Tibial nerve (tissue), 4 donors: Measurements from ENCODE around the gene RSBN1L. TPM values are rescaled to one million over a fixed set of nuclear protein-coding genes. Genes with fewer than 3 reads are reported as not detected.

Experiments
- DNase-seq, 2 donors: peaks; one replicate each; pipeline ENCODE4 v3.0.0-alpha.2; 2019; ENCODE audit warnings: low spot score in 2 of 2
- H3K27ac ChIP-seq, 4 donors: fragments of 200-600 bp; sonication (generic) in 3 of 4; one replicate each; pipeline ENCODE4 v1.5.1; 2017 to 2019; ENCODE audit warnings: mild to moderate bottlenecking in 1 of 4
- H3K27me3 ChIP-seq, 2 donors: fragments of 200-600 bp; sonication (generic) in 1 of 2; one replicate each; pipeline versions ENCODE4 v1.5.1 to v1.6.0; 2017 to 2019
- H3K36me3 ChIP-seq, 3 donors: fragments of 200-600 bp; sonication (generic); one replicate each; pipeline ENCODE4 v1.5.1; 2018 to 2019
- H3K4me1 ChIP-seq, 4 donors: fragments of 200-600 bp; sonication (generic) in 3 of 4; one replicate each; pipeline ENCODE4 v1.5.1; 2017 to 2019
- H3K4me3 ChIP-seq, 4 donors: fragments of 200-600 bp; sonication (generic) in 3 of 4; one replicate each; pipeline ENCODE4 v1.5.1; 2017 to 2019; ENCODE audit warnings: mild to moderate bottlenecking in 1 of 4, moderate library complexity in 1 of 4
- H3K9me3 ChIP-seq, 4 donors: fragments of 200-600 bp; sonication (generic) in 3 of 4; one replicate each; pipeline ENCODE4 v1.5.1; 2017 to 2019
- CTCF ChIP-seq, 5 experiments: fragments of 200-600 bp in 3 of 5; fragments of 450-650 bp in 2 of 5; sonication (generic) in 3 of 5; IDR thresholded peaks; one replicate each; pipeline ENCODE4 v1.5.1; 2016 to 2019; ENCODE audit warnings: antibody characterized with exemption in 5 of 5, mild to moderate bottlenecking in 3 of 5, moderate library complexity in 2 of 5
- EP300 ChIP-seq, 2 donors: sonication (generic); formaldehyde crosslinking; IDR thresholded peaks; one replicate each; pipeline ENCODE4 v1.6.1; 2017; ENCODE audit warnings: antibody characterized with exemption in 2 of 2, mild to moderate bottlenecking in 1 of 2
- POLR2A ChIP-seq, 2 donors: fragments of 450-650 bp; IDR thresholded peaks; one replicate each; pipeline ENCODE4 v1.6.1; 2017; ENCODE audit warnings: antibody characterized with exemption in 2 of 2, mild to moderate bottlenecking in 2 of 2, moderate library complexity in 2 of 2
- WGBS, 2 donors: methylation state at CpG; one replicate each; pipeline ENCODE4 v1.1.5; 2018; 5-methylcytosine and 5-hydroxymethylcytosine counted together
- total RNA-seq, 4 donors: library from RNA; depleted of rRNA; stranded (reverse); fragments of >200 nt; gene quantifications; one replicate each; pipeline ENCODE4 v1.1.0, GENCODE V29; 2016

Gene RSBN1L
- total RNA-seq, 4 donors from 2014 or later = 15.6 to 33.9 (median 29.1) TPM

DNA sequence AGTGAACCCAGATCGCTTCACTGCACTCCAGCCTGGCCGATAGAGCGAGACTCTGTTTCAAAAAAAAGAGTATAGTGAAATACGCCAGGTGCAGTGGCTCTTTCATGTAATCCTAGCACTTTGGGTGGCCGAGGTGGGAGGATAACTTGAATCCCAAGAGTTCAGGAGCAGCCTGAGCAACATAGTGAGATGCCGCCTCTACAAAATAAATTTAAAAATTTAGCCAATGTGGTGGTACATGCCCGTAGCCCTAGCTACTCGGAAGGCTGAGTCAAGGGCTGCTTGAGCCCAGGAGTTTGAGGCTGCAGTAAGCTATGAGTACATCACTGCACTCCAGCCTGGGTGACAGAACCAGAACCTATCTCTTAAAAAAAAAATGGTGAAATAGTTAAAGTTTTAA lies 74.1 kb downstream of the RSBN1L start:
- no peaks in the 10 kb centered on the region for H3K9me3 ChIP-seq
- H3K36me3 ChIP-seq = peaks cover 0 to 63% (median 10%) of the 10 kb centered on the region in 3 donors
- H3K4me1 ChIP-seq = peaks cover 0 to 7% (median 0%) of the 10 kb centered on the region in 4 donors
- WGBS, 2 donors = 88 to 92% methylated on average over 8 of the region's 8 CpGs
- H3K27ac ChIP-seq = no peak overlapping the region
- no peaks in the 10 kb centered on the region for H3K27me3 ChIP-seq
- DNase-seq = no peak
- no peak for TF ChIP-seq POLR2A (IDR thresholded peaks at IDR 0.05)
- TF ChIP-seq CTCF (IDR thresholded peaks at IDR 0.05) = no peak
- TF ChIP-seq EP300 (IDR thresholded peaks at IDR 0.05) = no peak
- no peak overlapping the region for H3K4me3 ChIP-seq

GRCh38 chr7:77771901-77772300 lies 75.6 kb downstream of the RSBN1L start:
- no peak overlapping the region for H3K4me3 ChIP-seq
- DNase-seq = no peak

GRCh38 chr7:77778535-77778934 lies 82.3 kb downstream of the RSBN1L start:
- Histone ChIP-seq H3K27me3 (no peaks in the 10 kb centered on the region), H3K36me3 (peaks cover 3 to 82% (median 10%) of the 10 kb centered on the region in 3 donors), H3K4me3 (no peak overlapping the region), H3K9me3 (peaks cover 0 to 16% (median 5%) of the 10 kb centered on the region in 4 donors), H3K27ac (no peak overlapping the region), H3K4me1 (no peaks in the 10 kb centered on the region)
- DNase-seq = no peak
- TF ChIP-seq CTCF (IDR thresholded peaks at IDR 0.05) (no peak), EP300 (IDR thresholded peaks at IDR 0.05) (no peak), POLR2A (IDR thresholded peaks at IDR 0.05) (no peak)
- 95 to 100% methylated on average over 2 of the region's 2 CpGs for WGBS, 2 donors

More at GRCh38 chr7:77771901-77772300, 75.6 kb downstream of the RSBN1L start:
- H3K4me1 ChIP-seq = no peaks in the 10 kb centered on the region
- H3K36me3 ChIP-seq = peaks cover 0 to 75% (median 19%) of the 10 kb centered on the region in 3 donors
- TF ChIP-seq EP300 (IDR thresholded peaks at IDR 0.05) (no peak), CTCF (IDR thresholded peaks at IDR 0.05) (no peak), POLR2A (IDR thresholded peaks at IDR 0.05) (no peak)
- H3K9me3 ChIP-seq = peaks cover 0 to 11% (median 3%) of the 10 kb centered on the region in 4 donors
- H3K27ac ChIP-seq = no peak overlapping the region
- no peaks in the 10 kb centered on the region for H3K27me3 ChIP-seq

DNA sequence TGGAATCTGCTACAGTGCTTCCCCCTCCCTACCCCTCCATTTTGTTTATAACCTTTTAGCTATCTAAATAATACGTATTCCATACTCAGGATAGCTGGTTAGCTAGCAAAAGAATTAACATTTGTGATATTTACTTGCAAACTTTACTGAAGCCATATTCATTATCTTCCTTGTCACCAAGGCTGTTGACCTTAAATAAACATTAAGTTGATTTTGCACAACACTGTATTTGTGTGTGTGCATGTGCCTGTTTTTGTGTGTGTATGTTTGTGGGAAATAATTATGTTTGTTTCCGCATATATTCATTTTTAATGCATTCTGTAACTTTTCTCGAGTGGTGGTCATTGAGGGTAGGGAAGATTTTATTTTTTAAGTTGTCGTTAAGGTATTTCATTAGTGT lies 86.1 kb downstream of the RSBN1L start:
- Histone ChIP-seq H3K4me1 (no peaks in the 10 kb centered on the region), H3K36me3 (peaks cover 0 to 57% (median 3%) of the 10 kb centered on the region in 3 donors), H3K4me3 (no peak overlapping the region), H3K9me3 (no peaks in the 10 kb centered on the region), H3K27me3 (no peaks in the 10 kb centered on the region), H3K27ac (no peak overlapping the region)
- WGBS, 2 donors = 95 to 97% methylated on average over 4 of the region's 4 CpGs
- no peak for DNase-seq
- TF ChIP-seq POLR2A (IDR thresholded peaks at IDR 0.05) (no peak), EP300 (IDR thresholded peaks at IDR 0.05) (no peak), CTCF (IDR thresholded peaks at IDR 0.05) (no peak)

GRCh38 chr7:77783111-77783510 lies 86.9 kb downstream of the RSBN1L start:
- Histone ChIP-seq H3K4me3 (no peak overlapping the region), H3K27ac (no peak overlapping the region), H3K27me3 (no peaks in the 10 kb centered on the region), H3K9me3 (no peaks in the 10 kb centered on the region), H3K36me3 (peaks cover 0 to 51% (median 3%) of the 10 kb centered on the region in 3 donors), H3K4me1 (no peaks in the 10 kb centered on the region)
- TF ChIP-seq POLR2A (IDR thresholded peaks at IDR 0.05) (no peak), CTCF (IDR thresholded peaks at IDR 0.05) (no peak), EP300 (IDR thresholded peaks at IDR 0.05) (no peak)
- WGBS, 2 donors = 95 to 96% methylated on average over 1 of the region's 1 CpG
- DNase-seq = no peak
